GM19372 (cell line): ENCODE measurements around the gene NUB1.

Experiments
- ATAC-seq: cut with Tn5 transposase; IDR thresholded peaks from one replicate; pipeline ENCODE4 v1.9.1; 2021; ENCODE audit warnings: mild to moderate bottlenecking, low read depth, moderate library complexity; ENCODE audit not compliant: unreplicated experiment

NUB1 gene

GRCh38 chr7:151400626-151401315 is 59.2 kb downstream of the NUB1 start:
- no peak for ATAC-seq

GRCh38 chr7:151402029-151402835 is 60.6 kb downstream of the NUB1 start:
- ATAC-seq: no peak

- no peak for ATAC-seq
Observed at GRCh38 chr7:151403764-151404163, 62.2 kb downstream of the NUB1 start.

GRCh38 chr7:151404216-151405011 is 62.8 kb downstream of the NUB1 start:
- ATAC-seq: no peak

- ATAC-seq: no peak
Observed at GRCh38 chr7:151405056-151405455, 63.4 kb downstream of the NUB1 start.

- ATAC-seq: no peak
Observed at GRCh38 chr7:151405588-151405987, 64.0 kb downstream of the NUB1 start.

- no peak for ATAC-seq
Observed at GRCh38 chr7:151406051-151406875, 64.7 kb downstream of the NUB1 start.

GRCh38 chr7:151406886-151407583 is 65.4 kb downstream of the NUB1 start:
- no peak for ATAC-seq

- ATAC-seq: no peak
Observed at GRCh38 chr7:151408498-151408838, 66.9 kb downstream of the NUB1 start.

GRCh38 chr7:151408839-151409666 is 67.4 kb downstream of the NUB1 start:
- ATAC-seq: no peak

- ATAC-seq: no peak
Observed at GRCh38 chr7:151409667-151410404, 68.2 kb downstream of the NUB1 start, which contains the start of gene WDR86. WDR86 (minus strand) TSS chr7:151410038; CDS start chr7:151409589, 449 bp downstream.

- ATAC-seq: no peak
Observed at GRCh38 chr7:151410405-151411390, 69.1 kb downstream of the NUB1 start.

- ATAC-seq: no peak
Observed at GRCh38 chr7:151411551-151411950, 69.9 kb downstream of the NUB1 start.

- ATAC-seq: no peak
Observed at GRCh38 chr7:151412318-151412717, 70.7 kb downstream of the NUB1 start.

GRCh38 chr7:151413241-151413640 is 71.6 kb downstream of the NUB1 start:
- ATAC-seq: no peak

- no peak for ATAC-seq
Observed at GRCh38 chr7:151415375-151416105, 73.9 kb downstream of the NUB1 start.
